Glomerular endothelial cell (primary cell): ENCODE results near the gene SLC25A23. TPM values are rescaled to one million over a fixed set of nuclear protein-coding genes. Genes with fewer than 3 reads are reported as not detected.

Experiments
- DNase-seq: peaks from one replicate; pipeline ENCODE4 v3.0.0-alpha.2; 2011; ENCODE audit warnings: low read depth, low spot score; ENCODE audit errors: extremely low read depth
- total RNA-seq: library from RNA; depleted of rRNA; stranded (reverse); fragments of >200 nt; gene quantifications from 2 replicates; pipeline ENCODE4 v1.2.3, GENCODE V29; 2015

Gene SLC25A23
- total RNA-seq, 1 donor from 2014 or later: 47.1 TPM

DNA sequence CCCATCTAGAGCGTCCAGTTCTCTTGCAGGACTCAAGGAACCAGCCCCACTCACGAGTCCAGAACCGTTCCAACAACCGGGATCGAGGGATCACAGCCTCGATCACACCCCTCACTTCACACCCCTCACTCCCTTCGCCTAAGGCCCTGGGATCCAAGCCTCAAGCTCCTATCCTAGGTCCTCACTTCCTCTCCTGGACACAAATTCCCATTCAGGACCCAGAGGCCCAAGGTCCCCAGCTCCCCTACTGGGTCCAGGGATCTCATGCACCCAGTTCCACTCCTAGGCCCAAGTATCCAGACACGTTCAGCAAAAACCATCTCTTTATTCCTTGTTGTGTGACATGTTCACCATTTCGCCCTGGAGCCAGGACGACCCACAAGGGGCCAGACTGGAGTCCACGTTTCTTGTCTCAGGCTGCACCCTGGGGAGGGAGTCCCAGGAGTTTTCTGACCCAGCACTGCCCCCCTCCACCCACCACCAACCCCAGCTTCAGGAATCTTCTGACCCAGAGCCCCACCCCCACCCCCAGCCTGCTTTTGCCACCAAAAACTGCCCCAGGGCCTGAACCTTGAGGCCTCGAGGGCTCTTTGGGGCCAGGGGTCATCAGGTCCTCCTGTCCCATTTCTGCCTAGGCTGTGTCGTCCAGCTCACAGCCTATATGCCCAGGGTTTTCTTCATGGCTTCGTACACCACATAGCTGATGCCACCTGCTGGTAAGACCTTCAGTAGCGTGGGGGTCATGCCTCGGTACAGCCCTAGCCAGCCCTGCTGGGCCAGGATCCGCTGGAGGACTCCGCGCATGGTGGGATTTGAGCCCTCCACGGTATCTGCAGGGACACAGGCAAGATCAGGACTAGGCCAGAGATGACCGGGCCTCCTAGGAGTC is 33.6 kb downstream of the SLC25A23 start:
- no peak for DNase-seq

DNA sequence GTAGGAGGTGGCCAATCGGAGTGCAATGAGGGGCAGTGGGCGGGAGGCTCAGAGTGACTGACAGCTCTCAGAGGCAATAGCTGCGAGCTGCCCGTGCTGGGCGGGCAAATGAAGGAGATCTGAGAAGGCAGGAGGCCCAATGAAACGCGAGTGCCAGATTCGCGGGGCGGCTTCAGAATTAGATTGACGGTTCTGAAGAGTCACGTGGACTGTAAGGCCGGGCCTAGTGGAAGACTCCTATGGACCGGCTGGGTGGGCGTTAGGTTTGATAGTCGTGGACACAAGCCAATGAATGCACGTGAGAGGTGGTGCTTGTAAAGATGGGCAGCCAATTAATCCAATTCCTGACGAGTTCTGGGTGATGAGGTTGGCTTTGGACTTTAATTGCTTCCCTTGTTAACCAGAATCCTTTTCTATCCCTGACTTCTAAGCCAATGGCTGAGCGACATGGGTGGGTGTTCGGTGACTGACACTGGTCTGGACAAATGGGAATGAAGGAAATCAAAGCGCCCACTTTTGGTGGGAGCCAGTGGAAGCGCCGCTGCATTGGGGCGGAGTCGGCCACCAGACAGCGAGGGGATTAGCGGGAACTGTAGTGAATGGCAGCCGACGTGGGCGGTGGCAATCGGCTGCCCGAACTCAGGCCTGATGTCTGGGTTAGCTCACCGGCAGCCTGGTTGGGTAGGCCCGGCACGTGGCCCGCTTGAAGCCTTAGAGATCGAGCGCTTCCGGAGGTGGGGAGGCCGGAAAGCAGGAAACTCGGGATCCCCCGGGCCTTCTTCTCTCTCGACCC is 34.5 kb downstream of the SLC25A23 start:
- DNase-seq: peak; percentile 100

DNA sequence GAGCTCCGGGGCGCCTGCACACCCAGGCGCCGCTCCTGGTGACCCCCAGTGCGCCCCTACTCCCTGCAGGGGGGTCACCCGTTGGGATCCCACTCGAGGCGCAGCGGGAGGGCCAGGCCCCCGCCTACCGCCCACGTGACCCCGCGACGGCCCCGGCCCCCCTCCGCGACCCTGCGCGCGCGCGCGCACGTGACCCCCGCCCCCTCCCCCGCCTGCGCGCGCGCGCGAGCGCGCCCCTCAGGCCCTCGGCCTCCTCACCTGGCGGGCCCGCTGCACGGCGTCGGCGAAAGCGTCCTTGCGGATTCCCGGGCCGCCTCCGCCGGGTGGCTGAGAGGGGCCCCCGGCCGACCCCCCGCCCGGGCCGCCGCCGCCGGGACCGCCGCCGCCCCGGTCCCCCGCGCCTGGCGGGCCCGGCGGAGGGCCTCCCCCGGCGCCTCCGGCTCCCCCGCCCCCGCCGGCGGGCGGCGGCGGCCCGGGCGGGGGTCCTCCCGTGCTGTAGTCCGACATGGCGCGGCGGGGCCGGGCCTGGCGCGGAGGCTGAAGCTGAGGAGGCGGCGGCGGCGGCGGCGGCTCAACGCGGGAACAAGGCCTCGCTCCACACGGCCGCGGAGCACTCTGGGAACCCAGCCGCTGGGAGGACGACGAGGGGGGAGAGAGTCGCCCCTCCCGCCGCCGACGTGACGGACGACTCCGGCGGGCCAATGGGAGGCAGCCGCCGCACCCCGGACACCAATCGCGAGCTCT is 35.2 kb downstream of the SLC25A23 start, which contains the start of gene KHSRP:
Gene KHSRP (minus strand): TSS at position 617 of the 744 bp plus-strand sequence. CDS start 110 bp downstream, at position 507.
- no peak for DNase-seq

DNA sequence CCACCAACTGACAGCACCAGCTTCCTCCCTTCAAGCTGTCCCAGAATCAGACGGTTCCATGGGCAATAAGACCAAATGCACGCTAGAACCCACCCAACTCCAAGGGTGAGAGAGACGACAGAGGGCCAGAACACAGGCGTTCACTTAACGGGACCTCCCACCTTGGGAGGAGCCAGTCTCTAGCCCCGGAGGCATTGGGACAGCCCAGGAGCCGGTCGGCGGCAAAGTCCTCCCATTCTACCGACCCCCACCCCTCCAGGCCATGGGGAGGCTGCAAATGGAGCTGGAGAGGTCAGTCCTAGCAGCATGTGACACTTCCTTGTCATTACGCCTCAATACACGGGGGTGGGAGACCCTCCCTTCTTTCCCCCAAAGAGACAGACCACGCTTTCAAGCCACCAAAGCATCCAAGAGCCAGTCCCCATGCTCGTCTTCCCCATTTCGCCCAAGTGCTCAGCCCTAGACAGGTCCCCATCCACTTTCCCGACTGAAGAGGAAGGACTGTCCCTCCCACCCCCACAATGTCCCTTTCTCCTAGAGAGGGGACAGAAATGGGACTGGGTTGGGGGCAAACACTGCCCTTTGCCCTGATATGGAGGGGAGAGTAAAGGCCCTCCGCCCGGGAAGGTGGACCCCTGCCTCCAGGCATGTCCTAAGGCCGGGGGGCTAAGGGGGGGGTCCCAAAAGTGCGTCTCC is 35.9 kb downstream of the SLC25A23 start:
- DNase-seq: no peak

DNA sequence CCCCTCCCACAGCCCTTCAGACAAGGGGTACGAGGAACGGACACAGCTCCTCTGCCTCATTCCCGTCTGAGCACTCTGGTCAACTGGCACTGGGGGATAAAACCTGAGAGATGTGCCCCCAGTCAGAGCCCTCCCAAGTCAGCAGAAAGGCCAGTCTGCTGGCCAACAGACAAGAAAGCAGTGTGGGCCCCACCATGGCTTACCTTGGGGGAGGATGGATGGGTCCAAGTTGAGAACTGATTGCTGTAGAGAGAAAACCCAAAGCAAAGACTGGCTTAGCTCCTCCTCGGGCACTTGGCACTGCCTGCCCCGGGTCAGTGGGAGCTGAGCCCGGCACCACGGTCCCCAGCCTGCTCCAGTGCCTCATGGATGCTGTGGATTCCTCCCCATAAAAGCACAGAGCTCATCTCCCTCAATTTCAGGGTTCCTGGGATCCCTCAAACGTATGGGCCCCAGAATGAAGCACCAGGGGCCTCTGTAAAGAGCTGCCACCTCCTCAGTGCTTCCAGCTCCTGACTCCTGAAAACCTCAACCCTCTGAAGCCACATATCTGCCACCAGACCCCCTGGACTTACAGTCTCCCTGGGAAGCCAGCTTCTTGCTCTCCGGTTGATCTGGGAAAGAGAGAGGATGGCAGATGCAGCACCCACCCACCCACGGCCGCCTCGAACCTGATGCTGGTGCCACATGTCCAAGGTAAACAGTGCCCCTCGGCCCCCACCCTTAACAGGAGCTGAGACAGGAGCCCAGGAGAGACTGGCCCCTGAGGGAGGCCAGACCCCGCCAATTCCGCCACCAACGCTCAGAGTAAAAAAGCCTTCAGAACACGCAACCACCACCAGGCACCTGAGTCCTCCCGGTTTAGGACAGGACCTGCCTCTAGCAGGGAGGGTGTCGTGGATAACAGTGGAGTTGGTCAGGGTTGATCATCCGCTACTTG is 38.2 kb downstream of the SLC25A23 start:
- DNase-seq: no peak

DNA sequence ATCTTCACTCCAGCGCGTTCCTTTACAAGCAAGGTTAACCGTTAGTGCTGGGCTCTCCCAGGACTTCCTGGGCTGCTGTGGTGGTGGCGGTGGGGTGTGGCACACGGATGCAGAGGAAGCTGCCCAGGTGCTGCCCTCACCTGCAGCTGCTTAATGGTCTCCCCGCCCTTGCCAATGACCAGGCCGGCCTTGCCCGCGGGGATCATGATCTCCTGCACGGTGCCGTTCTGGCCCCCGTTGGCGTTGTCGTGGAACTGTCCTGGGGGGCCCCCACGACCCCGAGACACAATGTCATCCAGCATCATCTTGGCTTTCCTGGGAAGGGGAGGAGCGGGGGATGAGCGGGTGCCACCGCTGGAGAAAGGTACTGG is 41.0 kb downstream of the SLC25A23 start:
- no peak for DNase-seq

DNA sequence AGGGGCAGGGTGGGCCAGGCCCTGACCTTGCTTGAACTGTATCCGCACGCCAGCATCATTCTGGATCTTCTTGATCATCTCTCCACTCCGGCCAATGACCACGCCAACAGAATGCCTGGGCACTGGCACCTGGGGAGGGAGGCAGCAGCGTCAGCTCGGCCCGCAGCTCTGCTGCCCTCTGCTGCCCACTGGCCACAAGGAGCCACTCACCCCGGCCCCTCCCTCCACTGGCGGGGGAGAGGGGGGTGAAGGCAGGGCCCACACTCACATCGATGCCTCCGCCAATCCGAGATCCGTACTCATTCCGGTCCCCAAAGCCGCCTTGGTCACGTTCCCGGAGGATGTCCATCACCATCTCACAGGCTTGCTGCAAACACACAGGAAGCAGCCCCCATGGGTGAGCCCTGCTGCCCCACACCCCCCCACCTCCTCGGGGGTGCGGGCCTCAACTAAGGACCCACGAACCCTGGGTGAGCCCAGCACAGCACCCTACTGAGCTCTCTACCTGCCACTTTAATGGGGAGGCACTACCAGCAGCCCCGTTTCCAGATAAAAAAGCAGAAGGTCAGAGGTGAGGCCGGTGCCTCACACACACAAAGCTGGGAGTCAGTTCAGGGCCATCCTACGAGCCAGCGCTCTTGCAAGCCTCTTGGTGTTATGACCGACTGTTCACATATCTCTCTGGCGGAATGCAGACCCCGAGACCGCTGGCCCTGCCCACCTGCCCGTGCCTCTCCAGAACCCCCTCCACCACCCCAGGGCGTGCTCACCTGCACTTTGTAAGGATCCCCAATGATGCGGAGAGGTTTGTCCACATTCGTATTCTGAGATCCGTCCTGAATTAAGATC is 41.7 kb downstream of the SLC25A23 start:
- no peak for DNase-seq

DNA sequence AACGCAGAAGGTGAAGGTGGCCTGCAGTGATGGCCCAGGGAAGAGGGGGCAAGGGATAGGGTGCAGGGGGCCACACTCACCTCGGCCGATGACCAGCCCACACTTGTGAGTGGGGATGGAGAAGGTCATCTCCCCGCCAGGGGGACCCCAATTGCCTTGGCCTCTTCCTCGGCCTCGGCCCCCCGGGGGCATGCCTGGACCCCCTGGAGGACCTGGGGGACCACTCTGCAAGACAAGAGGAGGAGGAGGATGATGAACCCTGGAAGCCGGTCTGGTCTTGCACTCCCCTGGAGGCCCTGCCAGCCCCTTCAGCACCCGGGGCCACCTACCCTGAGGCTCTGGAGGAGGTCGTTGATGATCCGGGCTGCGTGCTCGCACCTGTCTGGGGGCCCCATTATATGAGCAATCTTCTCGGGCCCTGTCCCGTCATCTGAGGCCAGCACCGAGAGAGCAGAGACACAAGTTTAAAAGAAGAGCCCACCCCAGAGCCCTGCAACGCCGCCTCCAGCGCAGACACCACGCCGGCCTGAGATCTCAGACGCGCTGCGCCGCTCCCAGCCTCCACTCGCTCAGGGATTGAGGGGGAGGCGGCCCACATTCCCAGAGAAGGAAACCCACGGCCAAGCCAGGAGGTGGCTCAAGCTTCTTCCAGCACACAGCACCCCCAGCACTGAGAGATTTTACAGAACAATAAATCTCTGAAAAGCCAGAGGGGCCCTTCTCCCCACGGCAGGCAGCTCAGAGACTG is 42.8 kb downstream of the SLC25A23 start:
- no peak for DNase-seq

DNA sequence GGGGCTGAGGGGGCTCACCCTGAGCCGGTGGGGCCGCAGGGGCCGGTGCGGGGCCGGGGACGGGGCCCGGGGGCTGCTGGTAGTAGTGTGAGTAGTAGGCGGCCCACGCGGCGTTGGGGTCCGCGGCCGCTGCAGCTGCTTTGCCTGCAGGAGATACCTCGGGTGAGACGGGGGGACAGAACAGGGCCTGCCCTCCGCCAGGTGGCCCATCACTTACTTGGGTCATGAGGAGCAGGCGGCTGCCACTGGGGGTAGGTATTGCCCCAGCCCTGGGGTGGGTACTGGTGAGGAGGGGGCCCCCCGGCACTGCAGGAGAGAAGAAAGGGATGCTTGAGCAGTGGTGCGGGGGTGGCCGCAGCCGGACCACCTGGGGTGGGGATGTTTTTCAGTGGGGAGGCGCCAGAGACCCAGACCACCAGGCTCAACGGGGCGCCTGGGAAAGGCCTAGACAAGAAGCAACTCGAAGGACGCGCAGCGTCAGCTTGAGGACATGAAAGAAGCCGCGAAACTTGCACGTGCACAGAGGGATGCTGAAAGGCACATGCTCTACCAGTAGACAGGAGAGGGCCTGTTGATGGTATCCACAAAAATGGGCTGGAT is 43.9 kb downstream of the SLC25A23 start:
- DNase-seq: no peak

DNA sequence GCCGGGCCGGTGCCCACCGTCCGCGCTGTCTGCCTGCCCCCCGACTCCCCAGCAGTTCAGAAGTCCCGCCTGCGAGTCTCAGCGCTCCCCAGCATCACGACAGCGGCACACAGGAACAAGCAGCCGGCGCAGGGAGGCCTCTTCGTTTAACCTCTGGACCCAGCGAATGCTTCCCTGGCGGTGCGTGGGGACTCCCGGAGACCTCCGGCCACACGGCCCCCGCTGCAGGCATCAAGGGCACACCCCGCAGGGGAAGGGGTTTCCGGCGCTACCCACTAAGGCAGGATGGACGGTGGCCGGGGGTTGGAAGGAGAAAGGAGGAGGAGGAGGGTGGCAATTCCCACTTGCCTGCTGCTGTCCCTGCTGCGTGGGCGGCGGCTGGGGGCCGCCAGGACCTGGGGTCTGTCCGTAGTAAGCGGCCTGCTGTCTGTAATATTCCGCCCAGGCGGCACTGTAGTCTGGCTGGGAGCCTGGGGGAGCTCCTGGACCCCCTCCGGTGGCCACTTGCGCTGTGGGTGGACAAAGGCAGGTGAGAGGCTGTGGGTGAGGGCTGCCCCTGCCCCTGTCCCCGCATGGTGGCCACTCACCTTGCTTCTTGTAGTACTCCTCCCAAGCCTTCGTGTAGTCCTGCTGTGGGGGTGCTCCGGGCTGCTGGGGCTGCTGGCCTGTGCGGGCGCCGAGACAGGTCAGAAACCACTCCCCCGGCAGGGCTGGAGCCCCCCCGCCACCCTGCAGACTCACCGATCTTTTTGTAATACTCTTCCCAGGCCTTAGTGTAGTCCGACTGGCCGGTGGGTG is 44.6 kb downstream of the SLC25A23 start:
- DNase-seq: no peak

DNA sequence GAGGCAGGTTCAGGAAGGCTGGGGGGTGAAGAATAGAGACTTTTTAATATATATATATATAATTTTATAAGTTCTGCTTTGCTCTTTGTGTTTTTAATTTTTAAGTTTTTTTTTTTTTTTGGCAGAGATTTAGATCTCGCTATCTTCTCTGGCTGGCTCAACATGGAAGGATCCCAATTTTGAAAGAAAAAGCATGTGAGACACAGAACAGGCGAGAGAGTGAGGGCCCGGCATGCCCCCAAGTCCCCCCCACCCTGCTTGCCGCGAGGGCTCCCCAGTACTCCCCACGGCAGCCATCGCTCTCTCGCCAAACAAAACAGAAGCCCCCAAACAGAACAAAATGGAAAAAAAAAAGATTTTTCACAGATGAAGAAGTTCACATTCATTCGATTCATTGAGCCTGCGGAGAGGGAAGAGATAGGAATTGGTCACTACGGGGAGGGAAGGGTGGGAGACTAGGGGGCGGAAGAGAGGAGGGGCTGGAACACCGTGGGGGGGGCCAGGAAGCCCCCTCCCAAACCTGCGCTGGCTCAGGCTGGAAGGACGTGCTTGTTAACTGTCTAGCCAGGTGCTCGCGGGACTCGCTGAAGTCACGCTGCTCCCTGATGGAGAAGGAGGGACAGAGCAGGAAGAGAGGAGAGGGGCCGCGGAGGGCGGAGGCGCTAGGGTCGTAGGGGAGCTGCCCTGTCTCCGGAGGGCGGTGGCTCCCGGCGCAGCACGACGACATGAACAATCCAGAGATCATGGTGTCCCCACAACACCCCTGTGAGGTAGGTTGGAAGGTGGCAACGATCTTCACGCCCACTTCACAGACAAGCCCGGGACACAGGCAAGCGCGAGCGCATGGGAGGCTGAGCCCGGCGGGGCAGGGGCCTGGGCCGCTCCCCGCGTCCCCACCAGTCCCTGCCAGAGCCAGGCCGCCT is 45.6 kb downstream of the SLC25A23 start:
- no peak for DNase-seq

DNA sequence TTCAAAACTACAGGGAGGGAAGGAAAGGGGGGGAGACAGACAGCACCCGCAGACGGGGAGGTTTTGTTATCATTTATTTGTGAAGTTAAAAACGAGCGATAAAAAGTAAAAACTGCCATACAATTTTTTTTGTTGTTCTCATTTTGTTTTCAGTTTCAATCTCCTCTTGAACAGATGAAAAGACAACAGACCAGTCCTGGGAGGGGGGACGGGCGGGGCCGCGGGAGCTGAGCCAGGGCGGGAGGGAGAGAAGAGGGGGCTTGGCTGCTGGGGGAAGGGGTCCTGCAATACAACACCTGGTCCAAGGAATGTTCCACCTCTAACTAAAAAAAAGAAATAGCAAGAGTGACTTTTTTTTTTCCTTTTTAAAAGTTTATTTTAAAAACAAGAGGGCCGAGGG is 46.3 kb downstream of the SLC25A23 start:
- no peak for DNase-seq

DNA sequence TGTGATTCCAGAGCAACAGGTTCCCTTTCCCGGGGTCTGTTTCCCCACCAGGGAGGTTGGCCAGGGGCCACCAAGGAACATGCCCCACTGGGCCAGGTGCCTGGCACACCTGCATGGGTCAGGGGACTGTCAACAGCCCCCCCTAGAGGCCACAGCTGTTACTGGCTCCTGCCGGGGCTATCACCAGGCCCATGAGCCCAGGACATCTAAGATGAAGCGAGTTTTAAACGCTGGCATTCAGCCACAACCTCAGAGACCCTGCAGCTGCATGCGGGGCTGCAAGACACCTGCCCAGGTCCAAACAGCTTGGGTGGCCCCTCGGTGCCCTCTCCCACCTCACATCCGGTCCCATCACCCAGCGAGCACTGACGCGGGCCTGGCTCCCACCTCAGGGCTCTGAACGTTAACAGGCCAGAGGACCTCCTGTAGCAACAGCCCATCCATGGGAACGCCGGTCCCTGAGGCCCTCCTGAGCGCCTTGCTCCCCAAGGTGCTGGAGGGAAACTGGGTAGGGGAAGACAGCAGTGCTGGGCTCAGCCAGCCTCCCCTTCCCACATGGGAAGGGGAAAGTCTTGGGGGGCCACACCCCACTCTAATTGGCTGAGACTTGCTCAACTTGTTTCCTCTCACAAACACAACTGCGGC is 47.0 kb downstream of the SLC25A23 start:
- DNase-seq: no peak

DNA sequence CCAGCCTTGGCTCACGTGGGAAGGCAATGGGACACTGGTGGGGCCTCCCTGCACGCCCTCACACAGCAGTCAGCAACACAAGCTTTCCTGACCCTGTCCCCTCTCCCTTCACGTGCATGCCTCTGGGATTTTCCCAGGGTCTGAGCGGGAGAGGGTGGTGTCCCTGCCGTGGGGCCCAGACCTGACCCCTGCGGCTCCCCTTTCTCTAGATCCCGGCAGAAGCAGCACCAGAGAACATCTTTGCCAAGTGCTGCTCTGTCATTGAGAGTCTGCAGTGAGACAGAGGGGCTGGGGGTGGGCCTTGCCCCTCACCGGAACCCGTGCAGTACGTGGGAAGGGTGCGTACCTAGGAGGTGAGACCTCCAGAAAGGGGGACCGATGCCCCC is 47.5 kb downstream of the SLC25A23 start:
- no peak for DNase-seq

DNA sequence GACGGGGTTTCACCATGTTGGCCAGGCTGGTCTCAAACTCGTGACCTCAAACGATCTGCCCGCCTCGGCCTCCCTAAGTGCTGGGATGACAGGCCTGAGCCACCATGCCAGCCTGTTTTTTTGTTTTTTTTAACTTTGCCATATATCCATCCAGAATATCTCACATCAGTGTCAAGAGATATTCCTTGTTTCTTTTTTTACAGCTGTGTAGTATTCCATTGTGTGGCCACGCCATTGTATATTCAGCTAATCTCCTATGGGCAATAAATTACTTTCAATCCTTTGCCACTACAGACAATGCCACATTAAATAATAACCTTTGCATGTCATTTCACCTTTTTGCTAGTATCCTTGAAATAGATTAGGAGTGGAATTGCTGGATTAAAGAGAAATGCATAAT is 50.2 kb downstream of the SLC25A23 start:
- DNase-seq: no peak
